H1 (cell line): ENCODE measurements around the gene APP.

Source experiments
- EZH2 ChIP-seq: fragments of 200-600 bp; sonication (generic); IDR thresholded peaks from 2 replicates; pipeline ENCODE4 v1.7.1; 2012; ENCODE audit warnings: low read depth, mild to moderate bottlenecking, moderate library complexity, low read length, inconsistent platforms; ENCODE audit not compliant: severe bottlenecking
- FOSL1 ChIP-seq: IDR thresholded peaks from 2 replicates; pipeline ENCODE4 v1.6.1; 2011; ENCODE audit warnings: mild to moderate bottlenecking, low read depth, low read length, moderate library complexity; ENCODE audit not compliant: insufficient read depth
- POLR2A ChIP-seq, 2 experiments: IDR thresholded peaks; 1 replicate in 1 of 2; 2 replicates in 1 of 2; pipeline ENCODE4 v1.6.1; 2011; ENCODE audit warnings: low read depth in 2 of 2, low read length in 2 of 2, mild to moderate bottlenecking in 2 of 2; ENCODE audit errors: control extremely low read depth in 1 of 2
- RFX5 ChIP-seq: IDR thresholded peaks from 2 replicates; pipeline ENCODE4 v1.6.1; 2011; ENCODE audit warnings: low read depth, low read length, improper control_type of control experiment, borderline replicate concordance
- TAF1 ChIP-seq: IDR thresholded peaks from 2 replicates; pipeline ENCODE4 v1.6.1; 2011; ENCODE audit warnings: mild to moderate bottlenecking, low read depth, low read length
- TF ChIP-seq, protein P1 (sequence below): IDR thresholded peaks from 2 replicates; pipeline ENCODE4 v1.6.1; 2011; ENCODE audit warnings: low read length, improper control_type of control experiment
- TF ChIP-seq, protein P2 (sequence below), 3 experiments: IDR thresholded peaks; 1 replicate in 2 of 3; 2 replicates in 1 of 3; pipeline versions ENCODE4 v1.5.1 to v1.6.1; 2011; ENCODE audit warnings: low read length in 3 of 3, mild to moderate bottlenecking in 3 of 3, inconsistent platforms in 2 of 3, low read depth in 1 of 3, moderate library complexity in 1 of 3; ENCODE audit not compliant: insufficient read depth in 1 of 3; ENCODE audit errors: control extremely low read depth in 1 of 3
- TF ChIP-seq, protein P3 (sequence below): IDR thresholded peaks from 2 replicates; pipeline ENCODE4 v1.6.1; 2011; ENCODE audit warnings: low read depth, mild to moderate bottlenecking, low read length; ENCODE audit not compliant: insufficient read depth

DNA sequence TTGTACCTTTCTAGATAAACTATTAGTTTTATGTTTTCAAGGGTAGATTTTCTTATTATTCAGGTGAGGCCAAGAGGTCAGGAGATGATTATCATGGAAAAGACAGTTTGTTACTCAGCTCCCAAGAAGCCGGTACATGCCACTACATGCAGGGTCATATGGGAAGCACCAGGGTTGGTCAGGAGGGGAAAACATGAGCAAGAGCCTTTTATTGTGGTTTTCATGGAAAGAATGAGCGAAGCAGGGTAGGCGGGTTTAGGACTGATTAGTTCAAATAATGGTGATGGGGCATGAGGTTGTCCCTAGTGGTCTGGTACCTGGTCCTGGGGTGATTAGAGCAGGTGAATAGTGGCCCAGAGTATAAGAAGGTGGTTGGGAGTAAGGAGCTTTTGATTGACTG lies 189.9 kb downstream of the APP start:
- TF ChIP-seq, protein P1, sequence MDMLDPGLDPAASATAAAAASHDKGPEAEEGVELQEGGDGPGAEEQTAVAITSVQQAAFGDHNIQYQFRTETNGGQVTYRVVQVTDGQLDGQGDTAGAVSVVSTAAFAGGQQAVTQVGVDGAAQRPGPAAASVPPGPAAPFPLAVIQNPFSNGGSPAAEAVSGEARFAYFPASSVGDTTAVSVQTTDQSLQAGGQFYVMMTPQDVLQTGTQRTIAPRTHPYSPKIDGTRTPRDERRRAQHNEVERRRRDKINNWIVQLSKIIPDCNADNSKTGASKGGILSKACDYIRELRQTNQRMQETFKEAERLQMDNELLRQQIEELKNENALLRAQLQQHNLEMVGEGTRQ = no peak
- TF ChIP-seq POLR2A (IDR thresholded peaks at IDR 0.05; ENCODE audit: control extremely low read depth in 1 of 2, low read depth in 2 of 2, low read length in 2 of 2) (no peak), EZH2 (no peak), FOSL1 (no peak), TAF1 (no peak), RFX5 (no peak)
- TF ChIP-seq, protein P2, sequence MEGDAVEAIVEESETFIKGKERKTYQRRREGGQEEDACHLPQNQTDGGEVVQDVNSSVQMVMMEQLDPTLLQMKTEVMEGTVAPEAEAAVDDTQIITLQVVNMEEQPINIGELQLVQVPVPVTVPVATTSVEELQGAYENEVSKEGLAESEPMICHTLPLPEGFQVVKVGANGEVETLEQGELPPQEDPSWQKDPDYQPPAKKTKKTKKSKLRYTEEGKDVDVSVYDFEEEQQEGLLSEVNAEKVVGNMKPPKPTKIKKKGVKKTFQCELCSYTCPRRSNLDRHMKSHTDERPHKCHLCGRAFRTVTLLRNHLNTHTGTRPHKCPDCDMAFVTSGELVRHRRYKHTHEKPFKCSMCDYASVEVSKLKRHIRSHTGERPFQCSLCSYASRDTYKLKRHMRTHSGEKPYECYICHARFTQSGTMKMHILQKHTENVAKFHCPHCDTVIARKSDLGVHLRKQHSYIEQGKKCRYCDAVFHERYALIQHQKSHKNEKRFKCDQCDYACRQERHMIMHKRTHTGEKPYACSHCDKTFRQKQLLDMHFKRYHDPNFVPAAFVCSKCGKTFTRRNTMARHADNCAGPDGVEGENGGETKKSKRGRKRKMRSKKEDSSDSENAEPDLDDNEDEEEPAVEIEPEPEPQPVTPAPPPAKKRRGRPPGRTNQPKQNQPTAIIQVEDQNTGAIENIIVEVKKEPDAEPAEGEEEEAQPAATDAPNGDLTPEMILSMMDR (IDR thresholded peaks at IDR 0.05; ENCODE audit: control extremely low read depth in 1 of 3, insufficient read depth in 1 of 3, low read depth in 1 of 3, low read length in 3 of 3) = no peak
- TF ChIP-seq, protein P3, sequence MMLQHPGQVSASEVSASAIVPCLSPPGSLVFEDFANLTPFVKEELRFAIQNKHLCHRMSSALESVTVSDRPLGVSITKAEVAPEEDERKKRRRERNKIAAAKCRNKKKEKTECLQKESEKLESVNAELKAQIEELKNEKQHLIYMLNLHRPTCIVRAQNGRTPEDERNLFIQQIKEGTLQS = no peak
